HG02885 (cell line): ENCODE results near the gene LRRK1.
A peak's percentile ranks its signal among the peaks of the same experiment; 100 is the strongest.

Source experiments
- ATAC-seq: cut with Tn5 transposase; IDR thresholded peaks from one replicate; pipeline ENCODE4 v1.9.1; 2021; ENCODE audit warnings: mild to moderate bottlenecking; ENCODE audit not compliant: unreplicated experiment, poor library complexity

The LRRK1 gene

GRCh38 chr15:101000271-101000681 is 81.1 kb downstream of the LRRK1 start:
- no peak for ATAC-seq

- no peak for ATAC-seq
Measured at GRCh38 chr15:101001056-101001455, 81.9 kb downstream of the LRRK1 start.

- no peak for ATAC-seq
Measured at GRCh38 chr15:101001796-101002195, 82.6 kb downstream of the LRRK1 start.

DNA sequence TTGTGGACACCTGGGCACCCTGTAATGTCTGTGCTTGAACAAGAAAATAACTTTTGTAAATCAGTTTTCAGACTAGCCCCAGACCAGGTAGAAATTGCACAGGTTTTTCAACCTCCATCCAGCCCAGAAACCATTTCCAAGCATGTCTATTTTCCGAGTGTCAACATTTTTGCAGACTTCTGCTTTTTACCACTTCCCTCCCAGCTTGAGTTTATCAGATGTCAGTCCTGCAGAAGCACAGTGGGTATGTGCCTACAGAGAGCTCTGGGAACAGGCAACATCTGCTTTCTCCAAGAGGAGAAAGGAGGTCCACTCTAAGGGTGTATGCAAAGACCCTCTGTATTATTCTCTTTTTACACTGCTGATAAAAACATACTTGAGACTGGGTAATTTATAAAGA is 83.9 kb downstream of the LRRK1 start:
- ATAC-seq: no peak

DNA sequence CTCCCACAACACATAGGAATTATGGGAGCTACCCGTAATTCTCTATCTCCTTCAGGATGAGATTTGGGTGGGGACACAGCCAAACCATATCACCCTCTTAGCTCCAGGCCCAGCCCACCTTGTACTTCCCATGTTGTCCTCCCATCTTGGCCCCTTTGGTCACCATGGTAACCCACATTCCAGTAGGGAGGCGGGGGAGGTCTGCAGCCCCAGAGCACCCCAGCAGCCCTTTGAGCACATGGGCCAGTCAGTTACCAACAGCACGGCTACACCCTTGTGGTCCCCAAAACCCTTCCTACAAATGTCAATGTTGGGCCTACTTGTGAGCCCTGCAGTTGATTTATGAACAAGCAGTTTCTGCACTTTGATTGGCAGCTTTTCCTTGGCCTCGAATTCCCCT is 84.5 kb downstream of the LRRK1 start:
- no peak for ATAC-seq

- ATAC-seq: no peak
Measured at GRCh38 chr15:101004500-101004899, 85.3 kb downstream of the LRRK1 start.

- ATAC-seq: no peak
Measured at GRCh38 chr15:101004986-101005747, 86.0 kb downstream of the LRRK1 start.

DNA sequence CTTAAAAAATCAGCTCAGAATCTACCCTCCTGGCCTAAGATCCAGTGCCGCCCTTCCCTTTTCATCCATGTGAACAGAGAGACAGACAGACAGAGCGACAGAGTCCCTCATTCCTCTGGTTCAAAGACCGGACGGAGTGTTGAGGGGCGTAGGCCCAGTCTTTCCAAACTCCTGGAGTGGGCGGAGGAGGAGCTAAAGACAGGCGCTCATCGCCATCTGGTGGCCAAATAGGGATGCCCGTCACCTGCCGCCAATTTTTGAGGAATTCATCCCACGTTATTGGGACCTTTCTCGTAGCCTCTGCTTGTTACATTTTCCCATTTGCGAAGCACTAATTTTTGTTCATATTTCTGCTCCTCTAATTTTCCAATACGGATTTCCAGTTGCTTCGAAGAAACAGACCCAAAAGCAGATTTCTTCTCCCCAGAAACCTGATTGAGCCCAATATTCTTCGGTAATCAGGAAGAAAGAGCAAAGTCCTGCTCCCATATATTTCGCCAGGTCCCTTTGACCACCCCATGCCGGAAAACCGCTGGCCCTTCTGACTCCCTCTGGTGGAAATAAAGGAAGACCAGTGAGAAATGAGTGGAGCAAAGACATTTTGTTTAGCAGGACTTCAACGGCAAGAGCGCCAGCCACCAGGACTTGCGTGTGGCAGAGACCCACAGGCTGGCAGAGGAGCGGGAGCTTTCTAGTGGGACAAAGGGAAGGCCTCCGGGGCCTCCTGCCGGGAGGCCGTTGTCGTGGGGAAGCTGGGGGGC is 88.0 kb downstream of the LRRK1 start:
- ATAC-seq: peak; percentile 64

DNA sequence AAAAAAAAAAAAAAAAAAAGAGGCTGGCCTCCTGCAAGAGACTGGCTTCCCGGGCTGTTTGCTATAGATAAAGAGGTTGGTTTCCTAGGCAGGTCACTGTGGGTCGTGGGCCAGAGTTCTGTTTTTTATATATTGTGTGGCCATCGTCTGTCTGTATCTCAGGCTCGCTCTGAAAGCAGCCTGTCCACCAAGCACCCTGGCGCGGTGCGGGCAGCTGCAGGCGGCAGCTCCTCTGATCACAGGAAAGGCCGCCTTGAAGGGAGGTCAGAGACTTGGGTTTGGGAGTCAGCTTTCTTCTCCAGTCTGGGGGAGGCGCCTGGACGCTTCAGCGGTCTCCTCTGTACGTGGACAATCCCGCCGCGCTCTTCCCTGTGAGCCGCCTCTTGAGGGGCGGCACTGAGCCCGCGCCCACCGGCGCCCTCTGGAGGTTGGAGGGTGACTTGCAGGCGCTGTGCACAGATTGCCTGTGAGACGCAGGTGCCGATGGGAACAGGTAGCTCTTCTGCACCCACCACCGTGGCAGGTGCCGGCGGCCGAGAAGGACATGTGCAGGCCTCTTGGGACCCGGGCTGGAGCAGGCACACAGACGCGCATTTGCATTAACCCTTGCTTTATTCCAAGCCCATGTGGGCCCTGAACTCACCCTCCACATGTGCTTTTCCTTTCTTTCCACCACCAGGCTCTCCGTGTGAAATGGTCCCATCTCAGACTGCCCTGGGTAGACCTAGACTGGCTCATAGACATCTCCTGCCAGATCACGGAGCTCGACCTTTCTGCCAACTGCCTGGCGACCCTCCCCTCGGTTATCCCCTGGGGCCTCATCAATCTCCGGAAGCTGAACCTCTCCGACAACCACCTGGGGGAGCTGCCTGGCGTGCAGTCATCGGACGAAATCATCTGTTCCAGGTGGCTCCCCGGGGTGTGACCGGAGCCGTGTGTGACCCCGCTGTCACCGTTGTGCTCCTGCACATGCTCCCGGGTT is 89.3 kb downstream of the LRRK1 start:
- peak; percentile 87 for ATAC-seq

- no peak for ATAC-seq
Measured at GRCh38 chr15:101009176-101009575, 90.0 kb downstream of the LRRK1 start.

- no peak for ATAC-seq
Measured at GRCh38 chr15:101010781-101011180, 91.6 kb downstream of the LRRK1 start.

DNA sequence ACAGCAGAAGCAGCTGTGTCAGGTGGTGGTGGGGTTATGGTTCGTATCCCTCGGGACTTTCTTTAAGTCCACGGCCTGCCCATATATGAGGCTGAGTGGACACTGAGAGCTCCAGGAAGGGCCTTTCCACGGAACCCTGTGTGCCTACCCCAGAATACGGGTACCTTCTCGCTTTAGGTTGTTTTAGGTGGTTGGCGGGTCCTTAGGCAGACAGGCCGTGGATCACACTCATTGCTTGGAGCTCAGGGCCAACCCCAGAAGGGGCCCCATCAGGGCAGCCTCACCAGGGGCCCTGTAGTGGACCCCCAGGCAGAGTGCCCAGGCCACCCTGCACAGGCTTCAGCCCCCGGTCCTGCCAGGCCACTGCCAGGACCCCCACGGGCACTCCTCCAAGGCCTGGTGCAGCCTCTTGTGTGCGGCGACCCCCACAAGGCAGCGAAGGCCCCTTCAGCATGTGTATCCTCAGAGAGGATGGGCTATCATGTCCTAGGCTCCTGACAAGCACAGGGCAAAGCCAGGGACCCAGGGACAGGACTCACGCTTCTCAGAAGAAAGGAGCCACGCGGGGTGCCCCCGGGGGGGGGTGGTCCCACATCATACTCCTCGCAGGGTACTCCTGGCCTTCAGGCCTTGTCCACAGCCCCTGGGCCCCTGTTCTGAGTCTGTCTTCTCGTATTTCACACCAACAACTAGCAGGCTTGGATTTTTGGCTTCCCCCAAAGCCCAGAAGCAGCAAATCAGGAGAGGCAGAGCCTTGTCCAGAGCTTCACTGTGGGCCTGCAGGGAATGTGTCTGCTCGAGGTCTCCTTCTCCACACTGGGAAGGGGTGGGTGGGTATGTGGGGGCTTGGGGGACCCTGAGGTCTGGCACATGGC is 93.4 kb downstream of the LRRK1 start:
- ATAC-seq: no peak

DNA sequence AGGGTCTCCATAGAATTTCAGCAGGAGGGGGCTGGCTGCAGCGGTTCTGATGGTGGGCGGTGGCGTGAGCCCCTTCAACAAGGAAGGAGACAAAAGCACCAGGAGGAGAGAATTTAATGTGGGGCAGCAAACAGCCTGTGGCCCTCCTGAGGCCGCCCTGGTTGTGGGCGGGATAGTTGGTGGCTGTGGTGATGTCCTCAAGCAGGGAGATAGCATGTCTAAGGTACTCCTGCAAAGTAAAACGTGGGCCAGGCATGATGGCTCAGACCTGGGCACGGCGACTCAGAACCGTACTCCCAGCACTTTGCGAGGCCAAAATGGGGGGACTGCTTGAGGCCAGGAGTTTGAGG is 94.0 kb downstream of the LRRK1 start:
- no peak for ATAC-seq

DNA sequence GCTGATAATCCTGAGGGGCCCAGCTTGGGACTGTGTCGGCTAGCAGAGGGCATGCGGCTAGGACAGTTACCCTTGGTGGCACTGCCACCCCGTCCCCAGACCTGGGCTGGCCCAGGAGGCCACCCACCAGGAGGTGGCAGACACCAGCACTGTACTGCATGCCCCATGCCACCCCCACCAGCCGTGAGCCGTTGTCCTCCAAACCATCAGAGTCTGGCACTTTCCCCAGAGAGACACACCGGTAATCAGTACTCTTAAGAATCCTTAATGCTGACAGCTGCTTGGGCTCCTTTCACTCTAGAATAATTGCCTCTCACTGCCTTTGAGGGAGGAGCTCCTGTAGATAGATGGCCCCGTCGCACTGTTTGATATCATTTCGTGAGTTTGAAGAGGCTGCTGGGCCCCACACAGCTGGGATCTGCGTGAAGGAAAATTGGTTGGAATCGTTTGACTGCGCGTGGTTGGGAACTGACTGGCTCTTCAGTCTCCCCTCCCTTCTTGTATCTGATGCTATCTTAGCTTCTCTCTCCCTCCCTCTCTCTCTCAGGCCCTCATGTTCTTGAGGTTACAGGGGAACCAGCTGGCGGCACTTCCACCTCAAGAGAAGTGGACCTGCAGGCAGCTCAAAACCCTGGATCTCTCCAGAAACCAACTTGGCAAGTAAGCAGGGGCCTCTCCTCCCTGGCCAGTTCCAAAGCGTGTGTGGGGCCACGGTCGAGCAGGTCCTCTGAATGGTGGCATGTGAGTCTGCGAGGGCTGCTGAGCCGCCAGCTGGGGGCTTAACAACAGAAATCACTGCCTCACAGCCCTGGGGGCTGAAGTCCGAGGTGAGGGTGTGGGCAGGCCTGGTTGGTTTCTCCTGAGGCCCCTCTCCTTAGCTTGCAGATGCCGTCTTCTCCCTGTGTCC is 94.9 kb downstream of the LRRK1 start:
- no peak for ATAC-seq

DNA sequence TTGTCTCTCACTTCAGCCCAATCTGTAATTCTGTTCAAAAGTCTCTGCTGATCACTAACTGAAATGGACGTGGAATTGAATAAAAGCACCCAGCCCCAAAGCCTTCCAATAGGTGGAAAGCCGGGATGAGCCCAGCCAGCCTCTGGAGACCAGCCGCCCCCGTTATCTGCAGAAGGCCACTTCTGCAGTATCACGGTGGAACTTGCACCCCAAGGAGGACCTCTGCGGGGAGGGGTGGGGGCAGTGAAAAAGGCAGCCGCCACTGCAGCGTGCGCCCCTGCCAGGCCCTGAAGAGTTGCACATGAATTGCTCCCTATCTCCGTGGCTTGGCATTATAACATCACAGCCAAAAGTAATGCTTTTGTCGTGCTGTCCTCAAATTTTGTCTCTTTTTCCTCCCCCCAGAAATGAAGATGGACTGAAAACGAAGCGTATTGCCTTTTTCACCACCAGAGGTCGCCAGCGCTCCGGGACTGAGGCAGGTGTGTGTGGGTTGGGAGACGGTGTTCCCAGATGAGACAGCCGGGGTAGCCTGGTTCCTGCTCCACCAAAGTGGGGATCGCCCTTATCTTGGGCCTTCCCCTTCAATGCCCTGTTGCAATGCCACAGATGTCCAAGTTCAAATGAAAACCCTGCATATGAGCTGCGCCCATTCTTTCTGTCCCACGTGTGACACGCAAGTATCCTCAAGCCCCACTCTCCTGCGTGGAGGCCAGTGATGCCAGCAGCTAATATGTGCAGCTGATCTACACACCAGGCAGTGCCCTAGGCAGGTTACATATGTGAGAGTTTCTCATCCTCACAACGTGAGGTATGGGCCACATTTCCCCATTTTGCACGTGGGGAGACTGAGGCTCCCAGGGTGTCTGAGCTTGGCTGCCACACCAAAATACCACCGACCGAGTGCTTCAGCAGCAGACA is 96.0 kb downstream of the LRRK1 start:
- peak; percentile 64 for ATAC-seq

DNA sequence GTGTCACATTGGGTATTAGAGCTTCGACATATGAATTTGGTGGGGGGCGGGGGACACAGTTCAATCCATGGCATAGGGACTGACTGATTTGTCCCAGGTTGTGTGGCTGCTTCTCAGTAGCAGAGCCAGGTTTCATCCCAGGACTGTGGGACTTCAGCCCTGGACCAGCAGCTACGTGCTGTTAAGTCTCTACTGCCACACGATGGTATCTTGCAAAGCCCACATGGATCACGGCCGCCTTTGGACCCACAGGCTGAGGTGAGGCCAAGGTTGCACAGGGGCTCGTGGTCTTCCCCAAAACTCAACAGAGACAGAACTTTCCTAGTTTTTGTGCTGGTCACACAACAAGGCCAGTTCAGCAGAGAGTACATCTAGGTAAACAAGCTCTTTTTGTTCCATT is 97.4 kb downstream of the LRRK1 start:
- no peak for ATAC-seq

DNA sequence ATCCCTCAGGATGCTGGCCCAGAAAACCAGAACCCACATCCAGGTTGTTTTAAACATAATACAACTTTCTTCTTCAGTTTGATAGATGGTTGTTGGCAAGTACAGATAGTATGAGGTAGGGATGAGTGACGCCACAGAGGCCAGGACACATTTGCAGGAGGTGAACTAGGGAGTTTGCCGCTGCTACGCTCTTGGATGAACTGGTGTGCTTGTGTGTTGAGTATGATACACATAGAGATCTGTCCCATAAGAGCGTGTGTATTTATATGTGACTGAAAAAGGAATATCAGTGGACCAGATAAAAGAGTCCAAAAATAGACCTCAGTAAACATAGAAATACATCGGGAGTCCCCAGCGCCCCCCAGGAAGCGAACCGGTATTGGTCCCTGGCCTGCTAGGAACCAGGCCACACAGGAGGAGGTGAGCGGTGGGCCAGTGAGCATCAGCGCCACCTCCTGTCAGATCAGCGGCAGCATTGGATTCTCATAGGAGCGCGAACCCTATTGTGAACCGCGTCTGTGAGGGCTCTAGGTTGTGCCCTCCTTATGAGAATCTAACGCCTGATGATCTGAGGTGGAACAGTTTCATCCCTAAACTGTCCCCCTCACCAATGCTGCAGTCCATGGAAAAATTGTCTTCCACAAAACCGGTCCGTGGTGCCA is 98.1 kb downstream of the LRRK1 start:
- no peak for ATAC-seq
